CD1c-positive myeloid dendritic cell (primary cell): ENCODE measurements around the gene DBNL.

Experiments used
- DNase-seq: peaks from one replicate; pipeline ENCODE4 v3.0.0-alpha.2; 2016; ENCODE audit errors: extremely low spot score

DBNL gene

GRCh38 chr7:44098092-44099068, 53.9 kb downstream of the DBNL start:
- no peak for DNase-seq

- DNase-seq = no peak
Observed at GRCh38 chr7:44099669-44100068, 55.2 kb downstream of the DBNL start.

GRCh38 chr7:44100458-44101302, 56.2 kb downstream of the DBNL start:
- DNase-seq = no peak

- DNase-seq = no peak
Observed at GRCh38 chr7:44101303-44101965, 56.9 kb downstream of the DBNL start.

- no peak for DNase-seq
Observed at GRCh38 chr7:44101966-44102845, 57.7 kb downstream of the DBNL start.

- DNase-seq = no peak
Observed at GRCh38 chr7:44102846-44103565, 58.5 kb downstream of the DBNL start.

- no peak for DNase-seq
Observed at GRCh38 chr7:44103566-44103922, 59.0 kb downstream of the DBNL start.

- no peak for DNase-seq
Observed at GRCh38 chr7:44103923-44104859, 59.7 kb downstream of the DBNL start, which contains the start of gene AEBP1. AEBP1 (plus strand) TSS chr7:44104345; CDS start chr7:44104666, 321 bp downstream.

- DNase-seq = no peak
Observed at GRCh38 chr7:44104860-44105771, 60.6 kb downstream of the DBNL start.

GRCh38 chr7:44105832-44106231, 61.3 kb downstream of the DBNL start:
- DNase-seq = no peak

- DNase-seq = no peak
Observed at GRCh38 chr7:44106311-44107065, 62.0 kb downstream of the DBNL start.

- DNase-seq = no peak
Observed at GRCh38 chr7:44107116-44107960, 62.8 kb downstream of the DBNL start.

- no peak for DNase-seq
Observed at GRCh38 chr7:44107961-44108767, 63.7 kb downstream of the DBNL start.

GRCh38 chr7:44108768-44109750, 64.6 kb downstream of the DBNL start:
- no peak for DNase-seq
